Mammary epithelial cell (primary cell): ENCODE data around the gene SPTBN2.

Experiments used
- CTCF ChIP-seq, 2 donors: IDR thresholded peaks in 1 of 2; conservative IDR thresholded peaks in 1 of 2; 2 replicates each; pipeline ENCODE4 v1.5.1; 2011 to 2012; ENCODE audit warnings: inconsistent platforms in 2 of 2, low read length in 2 of 2, mild to moderate bottlenecking in 2 of 2, control low read depth in 1 of 2, low read depth in 1 of 2; ENCODE audit not compliant: insufficient read depth in 1 of 2; ENCODE audit errors: extremely low read depth in 1 of 2
- EZH2 ChIP-seq: IDR thresholded peaks from 2 replicates; pipeline ENCODE4 v1.6.1; 2012; ENCODE audit warnings: low read length, inconsistent platforms, borderline replicate concordance

DNA sequence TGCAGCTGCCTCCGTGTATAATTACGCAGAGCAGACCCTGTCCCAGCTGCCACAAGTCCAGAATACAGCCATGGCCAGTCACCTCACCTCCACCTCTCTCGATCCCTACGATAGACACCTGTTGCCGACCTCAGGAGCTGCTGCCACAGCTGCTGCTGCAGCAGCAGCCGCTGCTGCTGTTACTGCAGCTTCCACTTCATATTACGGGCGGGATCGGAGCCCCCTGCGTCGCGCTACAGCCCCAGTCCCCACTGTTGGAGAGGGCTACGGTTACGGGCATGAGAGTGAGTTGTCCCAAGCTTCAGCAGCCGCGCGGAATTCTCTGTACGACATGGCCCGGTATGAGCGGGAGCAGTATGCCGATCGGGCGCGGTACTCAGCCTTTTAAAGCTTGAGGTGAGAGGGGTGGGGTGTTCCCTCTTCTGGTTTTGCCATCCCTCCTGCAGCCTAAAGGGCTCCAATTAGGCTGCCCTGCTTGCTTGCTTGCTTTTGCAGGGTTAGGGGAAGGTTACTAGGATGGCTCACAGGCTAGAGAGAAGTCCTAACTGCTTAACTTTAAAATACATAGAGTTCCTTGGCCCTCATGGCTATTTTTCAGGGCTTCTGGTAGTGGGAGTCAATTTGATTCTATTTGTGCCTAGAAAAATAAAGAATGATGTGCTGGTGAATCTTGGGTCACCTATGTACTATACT lies 85.1 kb downstream of the SPTBN2 start:
- TF ChIP-seq EZH2 (no peak), CTCF (conservative IDR thresholded peaks at IDR 0.05 in 1 of 2, IDR thresholded peaks at IDR 0.05 in 1 of 2; ENCODE audit: extremely low read depth in 1 of 2, insufficient read depth in 1 of 2, low read depth in 1 of 2, low read length in 2 of 2) (no peak)
